HG02798 (cell line): Measurements from ENCODE around the gene ADAMTS2.

Source experiments
- ATAC-seq: cut with Tn5 transposase; IDR thresholded peaks from one replicate; pipeline ENCODE4 v1.9.1; 2021; ENCODE audit warnings: mild to moderate bottlenecking; ENCODE audit not compliant: unreplicated experiment, poor library complexity

The ADAMTS2 gene

GRCh38 chr5:179135441-179136215 lies 209.6 kb downstream of the ADAMTS2 start:
- ATAC-seq: no peak

GRCh38 chr5:179135006-179135405 lies 210.3 kb downstream of the ADAMTS2 start:
- ATAC-seq: no peak

GRCh38 chr5:179134511-179134910 lies 210.8 kb downstream of the ADAMTS2 start:
- ATAC-seq: no peak

- ATAC-seq: no peak
Measured at GRCh38 chr5:179132586-179133355, 212.5 kb downstream of the ADAMTS2 start.

GRCh38 chr5:179131886-179132585 lies 213.2 kb downstream of the ADAMTS2 start:
- no peak for ATAC-seq

GRCh38 chr5:179131321-179131835 lies 213.9 kb downstream of the ADAMTS2 start:
- ATAC-seq: no peak

GRCh38 chr5:179130101-179130681 lies 215.1 kb downstream of the ADAMTS2 start:
- no peak for ATAC-seq

- no peak for ATAC-seq
Measured at GRCh38 chr5:179129607-179130071, 215.6 kb downstream of the ADAMTS2 start.

GRCh38 chr5:179128976-179129375 lies 216.3 kb downstream of the ADAMTS2 start:
- no peak for ATAC-seq

GRCh38 chr5:179128041-179128365 lies 217.3 kb downstream of the ADAMTS2 start:
- ATAC-seq: no peak

GRCh38 chr5:179127136-179128040 lies 217.9 kb downstream of the ADAMTS2 start:
- ATAC-seq: no peak

- no peak for ATAC-seq
Measured at GRCh38 chr5:179126506-179126991, 218.7 kb downstream of the ADAMTS2 start.

- no peak for ATAC-seq
Measured at GRCh38 chr5:179125789-179126505, 219.3 kb downstream of the ADAMTS2 start.

- no peak for ATAC-seq
Measured at GRCh38 chr5:179124853-179125788, 220.1 kb downstream of the ADAMTS2 start.

- no peak for ATAC-seq
Measured at GRCh38 chr5:179124273-179124852, 220.9 kb downstream of the ADAMTS2 start.

GRCh38 chr5:179123491-179124272 lies 221.6 kb downstream of the ADAMTS2 start:
- ATAC-seq: no peak

- ATAC-seq: no peak
Measured at GRCh38 chr5:179123109-179123426, 222.2 kb downstream of the ADAMTS2 start.
